Parathyroid adenoma (tissue), 2 donors: ENCODE data around the gene PCDH15.

Experiments
- H2AFZ ChIP-seq: fragments of 300-600 bp; sonication (generic); one replicate; pipeline ENCODE4 v1.7.0; 2017; ENCODE audit warnings: antibody characterized with exemption, mild to moderate bottlenecking
- H3K27ac ChIP-seq: fragments of 300-600 bp; sonication (generic); one replicate; pipeline ENCODE4 v1.7.0; 2017
- H3K27me3 ChIP-seq: fragments of 300-600 bp; sonication (generic); one replicate; pipeline ENCODE4 v1.7.0; 2017; ENCODE audit warnings: low read length; ENCODE audit not compliant: control insufficient read depth, insufficient read depth
- H3K36me3 ChIP-seq: fragments of 300-600 bp; sonication (generic); one replicate; pipeline ENCODE4 v1.7.0; 2017; ENCODE audit warnings: low read length; ENCODE audit not compliant: control insufficient read depth, insufficient read depth
- H3K4me1 ChIP-seq: fragments of 300-600 bp; sonication (generic); one replicate; pipeline ENCODE4 v1.7.0; 2017; ENCODE audit warnings: control low read depth
- H3K4me2 ChIP-seq: fragments of 300-600 bp; sonication (generic); one replicate; pipeline ENCODE4 v1.7.0; 2017; ENCODE audit warnings: low read length
- H3K4me3 ChIP-seq: fragments of 300-600 bp; sonication (generic); one replicate; pipeline ENCODE4 v1.7.0; 2017; ENCODE audit warnings: low read depth, low read length
- H3K79me2 ChIP-seq: fragments of 300-600 bp; sonication (generic); one replicate; pipeline ENCODE4 v1.7.0; 2017; ENCODE audit warnings: control low read depth
- H3K9ac ChIP-seq: fragments of 300-600 bp; sonication (generic); one replicate; pipeline ENCODE4 v1.7.0; 2017; ENCODE audit warnings: mild to moderate bottlenecking
- H3K9me3 ChIP-seq: fragments of 300-600 bp; sonication (generic); one replicate; pipeline ENCODE4 v1.7.0; 2017; ENCODE audit warnings: low read length; ENCODE audit not compliant: control insufficient read depth
- CTCF ChIP-seq: fragments of 300-600 bp; sonication (generic); IDR thresholded peaks from one replicate; pipeline ENCODE4 v1.7.0; 2017; ENCODE audit warnings: antibody characterized with exemption, mild to moderate bottlenecking
- donor health status: primary hyperparathyroidism.

The PCDH15 gene

DNA sequence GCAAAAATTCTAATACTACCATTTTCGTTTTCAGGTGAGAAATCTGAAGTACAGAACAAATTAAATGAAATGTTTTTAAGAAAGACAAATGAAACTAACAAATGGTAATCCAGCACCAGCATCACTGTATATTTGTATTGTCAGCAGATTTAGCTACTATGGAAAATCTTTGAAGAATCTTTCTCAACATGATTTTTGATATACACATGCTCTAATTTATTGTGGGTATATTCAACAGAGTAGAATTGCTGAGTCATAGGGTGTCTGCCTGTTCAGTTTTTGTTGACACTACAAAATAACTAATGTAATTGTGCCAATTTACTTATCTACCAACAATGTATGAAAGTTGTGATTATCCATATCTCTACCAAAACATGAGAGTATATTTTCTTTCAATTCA, 437.6 kb downstream of the PCDH15 start:
- Histone ChIP-seq H3K27ac (no peak overlapping the region), H3K36me3 (no peaks in the 10 kb centered on the region), H3K4me3 (no peak overlapping the region), H3K9ac (no peak overlapping the region), H3K9me3 (no peaks in the 10 kb centered on the region), H3K4me2 (no peak overlapping the region), H3K4me1 (no peaks in the 10 kb centered on the region), H2AFZ (no peak overlapping the region), H3K27me3 (no peaks in the 10 kb centered on the region), H3K79me2 (no peaks in the 10 kb centered on the region)
- TF ChIP-seq CTCF, result no peak

DNA sequence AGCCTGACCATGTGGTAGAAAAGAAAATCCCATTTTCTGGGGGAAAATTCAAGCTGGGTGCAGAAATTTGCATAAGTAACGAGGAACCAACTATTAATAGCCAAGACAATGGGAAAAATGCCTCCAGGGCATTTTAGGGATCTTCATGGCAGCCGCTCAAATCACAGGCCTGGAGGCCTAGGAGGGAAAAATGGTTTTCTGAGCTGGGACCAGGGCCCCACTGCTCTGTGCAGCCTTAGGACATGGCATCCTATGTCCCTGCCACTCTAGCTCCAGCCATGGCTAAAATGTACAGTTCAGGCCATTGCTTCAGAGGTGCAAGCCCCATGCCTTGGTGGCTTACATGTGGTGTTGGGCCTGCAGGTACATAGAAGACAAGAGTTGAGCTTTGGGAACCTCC, 459.0 kb downstream of the PCDH15 start:
- no peak overlapping the region for H2AFZ ChIP-seq
- no peaks in the 10 kb centered on the region for H3K36me3 ChIP-seq
- H3K9ac ChIP-seq, result no peak overlapping the region
- no peak overlapping the region for H3K4me2 ChIP-seq
- no peak overlapping the region for H3K27ac ChIP-seq
- H3K9me3 ChIP-seq, result no peaks in the 10 kb centered on the region
- no peak overlapping the region for H3K4me3 ChIP-seq
- TF ChIP-seq CTCF, result no peak
- H3K4me1 ChIP-seq, result no peaks in the 10 kb centered on the region
- H3K79me2 ChIP-seq, result no peaks in the 10 kb centered on the region
- no peaks in the 10 kb centered on the region for H3K27me3 ChIP-seq

DNA sequence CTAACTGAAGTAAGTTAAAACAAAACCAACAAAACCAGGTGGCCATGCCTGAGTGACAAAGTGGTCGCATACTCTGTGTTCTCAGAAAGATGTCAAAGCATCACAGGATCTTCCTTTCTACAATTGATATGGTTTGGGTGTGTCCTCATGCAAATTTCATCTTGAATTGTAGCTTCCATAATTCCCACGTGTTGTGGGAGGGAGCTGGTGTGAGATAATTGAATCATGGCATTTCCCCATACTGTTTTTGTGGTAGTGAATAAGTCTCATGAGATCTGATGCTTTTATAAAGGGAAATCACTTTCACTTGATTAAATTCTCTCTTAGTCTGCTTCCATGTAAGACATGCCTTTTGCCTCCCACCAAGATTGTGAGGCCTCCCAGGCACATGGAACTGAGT, 465.7 kb downstream of the PCDH15 start:
- Histone ChIP-seq H3K36me3 (no peaks in the 10 kb centered on the region), H3K27ac (no peak overlapping the region), H3K4me2 (no peak overlapping the region), H3K9ac (no peak overlapping the region), H2AFZ (no peak overlapping the region), H3K4me3 (no peak overlapping the region), H3K9me3 (no peaks in the 10 kb centered on the region), H3K79me2 (no peaks in the 10 kb centered on the region), H3K27me3 (no peaks in the 10 kb centered on the region), H3K4me1 (no peaks in the 10 kb centered on the region)
- no peak for TF ChIP-seq CTCF

GRCh38 chr10:54319341-54319740, 481.7 kb downstream of the PCDH15 start:
- TF ChIP-seq CTCF, result no peak

GRCh38 chr10:54318470-54318869, 482.6 kb downstream of the PCDH15 start:
- no peak for TF ChIP-seq CTCF
- H3K36me3 ChIP-seq, result no peaks in the 10 kb centered on the region
- no peaks in the 10 kb centered on the region for H3K4me1 ChIP-seq
- H3K27ac ChIP-seq, result no peak overlapping the region
- H3K9ac ChIP-seq, result no peak overlapping the region
- H3K4me2 ChIP-seq, result no peak overlapping the region
- H3K27me3 ChIP-seq, result no peaks in the 10 kb centered on the region
- no peaks in the 10 kb centered on the region for H3K9me3 ChIP-seq
- H3K79me2 ChIP-seq, result no peaks in the 10 kb centered on the region
- no peak overlapping the region for H3K4me3 ChIP-seq
- H2AFZ ChIP-seq, result no peak overlapping the region

More at GRCh38 chr10:54319341-54319740, 481.7 kb downstream of the PCDH15 start:
- H3K9ac ChIP-seq, result no peak overlapping the region
- no peaks in the 10 kb centered on the region for H3K79me2 ChIP-seq
- H2AFZ ChIP-seq, result no peak overlapping the region
- no peak overlapping the region for H3K4me3 ChIP-seq
- H3K9me3 ChIP-seq, result no peaks in the 10 kb centered on the region
- no peaks in the 10 kb centered on the region for H3K27me3 ChIP-seq
- no peak overlapping the region for H3K27ac ChIP-seq
- no peaks in the 10 kb centered on the region for H3K4me1 ChIP-seq
- no peak overlapping the region for H3K4me2 ChIP-seq
- H3K36me3 ChIP-seq, result no peaks in the 10 kb centered on the region
